ENCODE measurements around the gene PTPRN2. TPM values are rescaled to one million over a fixed set of nuclear protein-coding genes. Genes with fewer than 3 reads are reported as not detected.
A peak's percentile ranks its signal among the peaks of the same experiment; 100 is the strongest.

PTPRN2 gene
- total and polyA plus RNA-seq, 2 donors: 1.7 to 1.9 TPM

DNA sequence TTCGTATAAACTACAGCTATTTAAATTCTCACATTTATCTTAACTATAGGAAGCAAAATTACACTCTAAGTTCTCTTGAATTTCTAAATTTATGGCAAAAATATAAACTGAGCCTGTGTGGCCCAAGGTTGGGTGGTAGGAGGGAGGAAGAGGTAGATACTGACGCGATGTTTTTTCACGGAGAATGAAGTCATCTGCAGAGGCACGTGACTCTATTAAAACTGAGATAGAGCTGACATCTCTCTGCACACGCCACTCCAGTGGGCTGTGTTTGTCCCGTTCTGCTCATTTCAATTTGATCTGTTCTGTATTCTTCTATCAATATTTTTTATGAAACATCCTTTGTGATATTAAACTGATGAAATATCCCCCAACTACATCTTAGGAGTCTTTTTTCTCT is 964.1 kb downstream of the PTPRN2 start:
- H3K4me1 ChIP-seq (ENCODE audit: control insufficient read depth in 2 of 2, insufficient read depth in 2 of 2, low read length in 2 of 2): peaks cover 22 to 59% of the 10 kb centered on the region in 2 donors

GRCh38 chr7:157622408-157623205 is 965.0 kb downstream of the PTPRN2 start:
- peaks cover 5 to 33% of the 10 kb centered on the region in 2 donors for H3K27me3 ChIP-seq (ENCODE audit: control insufficient read depth in 2 of 2, insufficient read depth in 1 of 2, low read length in 1 of 2)
- H3K27ac ChIP-seq (ENCODE audit: low read depth in 1 of 2, low read length in 1 of 2): no peak overlapping the region
- H3K36me3 ChIP-seq (ENCODE audit: control insufficient read depth in 2 of 2, insufficient read depth in 2 of 2, low read length in 1 of 2): no peaks in the 10 kb centered on the region
- H3K4me3 ChIP-seq (ENCODE audit: low read length in 2 of 2): no peak overlapping the region
- DNase-seq (ENCODE audit: low read depth in 6 of 9, low spot score in 9 of 9): peak in 2 of 9 donors; percentile 32 to 55
- H3K9me3 ChIP-seq (ENCODE audit: control insufficient read depth in 2 of 2, insufficient read depth in 1 of 2, low read length in 1 of 2): no peaks in the 10 kb centered on the region
- peaks cover 22 to 50% of the 10 kb centered on the region in 2 donors for H3K4me1 ChIP-seq (ENCODE audit: control insufficient read depth in 2 of 2, insufficient read depth in 2 of 2, low read length in 2 of 2)
- WGBS: 62% methylated on average over 28 of the region's 28 CpGs

More for the DNA sequence above, 964.1 kb downstream of the PTPRN2 start:
- DNase-seq (ENCODE audit: low read depth in 6 of 9, low spot score in 9 of 9): no peak
- Histone ChIP-seq H3K4me3 (ENCODE audit: low read length in 2 of 2) (no peak overlapping the region), H3K27ac (ENCODE audit: low read depth in 1 of 2, low read length in 1 of 2) (no peak overlapping the region), H3K9me3 (ENCODE audit: control insufficient read depth in 2 of 2, insufficient read depth in 1 of 2, low read length in 1 of 2) (no peaks in the 10 kb centered on the region), H3K36me3 (ENCODE audit: control insufficient read depth in 2 of 2, insufficient read depth in 2 of 2, low read length in 1 of 2) (no peaks in the 10 kb centered on the region), H3K27me3 (ENCODE audit: control insufficient read depth in 2 of 2, insufficient read depth in 1 of 2, low read length in 1 of 2) (peaks cover 2 to 39% of the 10 kb centered on the region in 2 donors)
- 89% methylated on average over 7 of the region's 7 CpGs for WGBS

GRCh38 chr7:157622000-157622399 is 965.6 kb downstream of the PTPRN2 start:
- H3K9me3 ChIP-seq (ENCODE audit: control insufficient read depth in 2 of 2, insufficient read depth in 1 of 2, low read length in 1 of 2): no peaks in the 10 kb centered on the region
- peak overlapping the region in 1 of 2 donors; percentile 33 for H3K27ac ChIP-seq (ENCODE audit: low read depth in 1 of 2, low read length in 1 of 2)
- peaks cover 5 to 30% of the 10 kb centered on the region in 2 donors for H3K27me3 ChIP-seq (ENCODE audit: control insufficient read depth in 2 of 2, insufficient read depth in 1 of 2, low read length in 1 of 2)
- 46% methylated on average over 11 of the region's 11 CpGs for WGBS
- peak in 6 of 9 donors; percentile 50 to 85 (median 60) for DNase-seq (ENCODE audit: low read depth in 6 of 9, low spot score in 9 of 9)
- peaks cover 21 to 44% of the 10 kb centered on the region in 2 donors for H3K4me1 ChIP-seq (ENCODE audit: control insufficient read depth in 2 of 2, insufficient read depth in 2 of 2, low read length in 2 of 2)
- H3K4me3 ChIP-seq (ENCODE audit: low read length in 2 of 2): no peak overlapping the region
- H3K36me3 ChIP-seq (ENCODE audit: control insufficient read depth in 2 of 2, insufficient read depth in 2 of 2, low read length in 1 of 2): no peaks in the 10 kb centered on the region

DNA sequence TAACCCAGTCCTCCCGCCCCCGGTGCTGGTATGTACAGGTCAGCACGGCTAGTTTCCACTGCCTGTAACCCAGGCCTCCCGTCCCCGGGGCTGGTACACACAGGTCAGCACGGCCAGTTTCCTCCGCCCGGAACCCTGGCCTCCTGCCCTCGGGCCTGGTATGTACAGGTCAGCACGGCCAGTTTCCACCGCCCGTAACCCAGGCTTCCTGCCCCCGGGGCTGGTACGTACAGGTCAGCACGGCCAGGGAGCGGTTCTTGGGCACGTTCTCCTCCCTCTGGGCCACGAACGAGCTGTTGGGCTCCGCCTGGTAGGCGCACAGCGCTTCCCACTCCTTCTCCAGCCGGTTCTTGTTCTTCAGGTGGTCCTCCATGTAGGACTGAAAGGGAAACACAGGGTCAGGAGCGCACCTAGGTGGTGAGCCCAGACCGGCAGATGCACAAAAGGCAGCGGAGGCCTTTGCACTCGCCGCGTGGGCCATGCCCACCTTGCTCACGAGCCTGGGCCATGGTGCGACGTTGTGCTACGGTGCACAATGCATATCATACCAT is 966.4 kb downstream of the PTPRN2 start:
- no peak for DNase-seq (ENCODE audit: low read depth in 6 of 9, low spot score in 9 of 9)
- Histone ChIP-seq H3K27ac (ENCODE audit: low read depth in 1 of 2, low read length in 1 of 2) (no peak overlapping the region), H3K4me3 (ENCODE audit: low read length in 2 of 2) (no peak overlapping the region), H3K9me3 (ENCODE audit: control insufficient read depth in 2 of 2, insufficient read depth in 1 of 2, low read length in 1 of 2) (no peaks in the 10 kb centered on the region), H3K4me1 (ENCODE audit: control insufficient read depth in 2 of 2, insufficient read depth in 2 of 2, low read length in 2 of 2) (peaks cover 16 to 36% of the 10 kb centered on the region in 2 donors), H3K27me3 (ENCODE audit: control insufficient read depth in 2 of 2, insufficient read depth in 1 of 2, low read length in 1 of 2) (peaks cover 5 to 29% of the 10 kb centered on the region in 2 donors), H3K36me3 (ENCODE audit: control insufficient read depth in 2 of 2, insufficient read depth in 2 of 2, low read length in 1 of 2) (no peaks in the 10 kb centered on the region)
- 93% methylated on average over 33 of the region's 33 CpGs for WGBS

GRCh38 chr7:157620616-157621015 is 967.0 kb downstream of the PTPRN2 start:
- WGBS: 95% methylated on average over 11 of the region's 11 CpGs

DNA sequence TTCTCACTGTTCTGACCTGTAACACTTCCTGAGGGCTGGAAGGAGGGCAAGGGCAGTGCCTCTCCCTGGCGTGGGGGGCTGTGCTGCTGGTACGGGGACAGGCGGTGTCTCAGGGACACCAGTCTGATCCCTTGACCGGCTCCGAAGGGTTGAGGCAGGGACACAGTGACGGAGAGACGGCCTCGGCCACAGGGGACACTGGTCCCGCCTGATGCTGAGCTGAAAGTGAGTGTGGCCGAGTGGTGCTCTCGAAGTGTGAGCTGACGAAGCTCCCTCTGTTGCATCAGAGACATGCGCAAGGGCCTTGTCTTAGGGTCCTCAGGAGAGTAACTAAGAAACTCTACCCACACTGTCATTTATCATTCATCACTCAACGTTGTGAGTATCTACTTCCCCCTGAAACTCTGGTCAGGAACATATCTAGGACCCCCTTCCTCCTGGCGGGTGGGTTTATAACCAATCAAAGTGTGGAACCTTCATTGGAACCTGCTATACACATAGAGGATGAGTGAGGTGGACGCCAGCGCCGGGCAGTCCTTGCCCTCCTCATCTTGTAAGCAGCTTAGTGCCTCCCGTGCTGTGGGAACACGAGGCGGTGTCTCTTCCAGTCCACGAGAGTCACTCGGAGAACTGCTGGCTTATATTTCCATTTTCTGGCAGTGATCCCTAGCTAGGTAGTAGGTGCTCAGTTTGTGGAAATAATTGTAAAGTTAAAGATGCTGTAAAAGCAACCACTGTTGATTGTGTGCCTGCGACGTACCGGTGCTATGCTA is 967.7 kb downstream of the PTPRN2 start:
- peaks cover 4 to 33% of the 10 kb centered on the region in 2 donors for H3K27me3 ChIP-seq (ENCODE audit: control insufficient read depth in 2 of 2, insufficient read depth in 1 of 2, low read length in 1 of 2)
- H3K4me1 ChIP-seq (ENCODE audit: control insufficient read depth in 2 of 2, insufficient read depth in 2 of 2, low read length in 2 of 2): peaks cover 13 to 40% of the 10 kb centered on the region in 2 donors
- DNase-seq (ENCODE audit: low read depth in 6 of 9, low spot score in 9 of 9): no peak
- no peak overlapping the region for H3K27ac ChIP-seq (ENCODE audit: low read depth in 1 of 2, low read length in 1 of 2)
- no peak overlapping the region for H3K4me3 ChIP-seq (ENCODE audit: low read length in 2 of 2)
- whole genome bisulfite sequencing: 95% methylated on average over 26 of the region's 26 CpGs
- no peaks in the 10 kb centered on the region for H3K36me3 ChIP-seq (ENCODE audit: control insufficient read depth in 2 of 2, insufficient read depth in 2 of 2, low read length in 1 of 2)
- H3K9me3 ChIP-seq (ENCODE audit: control insufficient read depth in 2 of 2, insufficient read depth in 1 of 2, low read length in 1 of 2): no peaks in the 10 kb centered on the region

More at GRCh38 chr7:157620616-157621015, 967.0 kb downstream of the PTPRN2 start:
- no peak overlapping the region for H3K27ac ChIP-seq (ENCODE audit: low read depth in 1 of 2, low read length in 1 of 2)
- no peaks in the 10 kb centered on the region for H3K9me3 ChIP-seq (ENCODE audit: control insufficient read depth in 2 of 2, insufficient read depth in 1 of 2, low read length in 1 of 2)
- H3K36me3 ChIP-seq (ENCODE audit: control insufficient read depth in 2 of 2, insufficient read depth in 2 of 2, low read length in 1 of 2): no peaks in the 10 kb centered on the region
- peaks cover 13 to 33% of the 10 kb centered on the region in 2 donors for H3K4me1 ChIP-seq (ENCODE audit: control insufficient read depth in 2 of 2, insufficient read depth in 2 of 2, low read length in 2 of 2)
- no peak for DNase-seq (ENCODE audit: low read depth in 6 of 9, low spot score in 9 of 9)
- H3K27me3 ChIP-seq (ENCODE audit: control insufficient read depth in 2 of 2, insufficient read depth in 1 of 2, low read length in 1 of 2): peaks cover 5 to 27% of the 10 kb centered on the region in 2 donors
- no peak overlapping the region for H3K4me3 ChIP-seq (ENCODE audit: low read length in 2 of 2)

GRCh38 chr7:157618823-157619606 is 968.6 kb downstream of the PTPRN2 start:
- no peak overlapping the region for H3K4me3 ChIP-seq (ENCODE audit: low read length in 2 of 2)
- peaks cover 13 to 46% of the 10 kb centered on the region in 2 donors for H3K4me1 ChIP-seq (ENCODE audit: control insufficient read depth in 2 of 2, insufficient read depth in 2 of 2, low read length in 2 of 2)
- H3K9me3 ChIP-seq (ENCODE audit: control insufficient read depth in 2 of 2, insufficient read depth in 1 of 2, low read length in 1 of 2): no peaks in the 10 kb centered on the region
- peaks cover 3 to 38% of the 10 kb centered on the region in 2 donors for H3K27me3 ChIP-seq (ENCODE audit: control insufficient read depth in 2 of 2, insufficient read depth in 1 of 2, low read length in 1 of 2)
- no peaks in the 10 kb centered on the region for H3K36me3 ChIP-seq (ENCODE audit: control insufficient read depth in 2 of 2, insufficient read depth in 2 of 2, low read length in 1 of 2)
- DNase-seq (ENCODE audit: low read depth in 6 of 9, low spot score in 9 of 9): no peak
- H3K27ac ChIP-seq (ENCODE audit: low read depth in 1 of 2, low read length in 1 of 2): no peak overlapping the region
- 94% methylated on average over 21 of the region's 21 CpGs for WGBS

DNA sequence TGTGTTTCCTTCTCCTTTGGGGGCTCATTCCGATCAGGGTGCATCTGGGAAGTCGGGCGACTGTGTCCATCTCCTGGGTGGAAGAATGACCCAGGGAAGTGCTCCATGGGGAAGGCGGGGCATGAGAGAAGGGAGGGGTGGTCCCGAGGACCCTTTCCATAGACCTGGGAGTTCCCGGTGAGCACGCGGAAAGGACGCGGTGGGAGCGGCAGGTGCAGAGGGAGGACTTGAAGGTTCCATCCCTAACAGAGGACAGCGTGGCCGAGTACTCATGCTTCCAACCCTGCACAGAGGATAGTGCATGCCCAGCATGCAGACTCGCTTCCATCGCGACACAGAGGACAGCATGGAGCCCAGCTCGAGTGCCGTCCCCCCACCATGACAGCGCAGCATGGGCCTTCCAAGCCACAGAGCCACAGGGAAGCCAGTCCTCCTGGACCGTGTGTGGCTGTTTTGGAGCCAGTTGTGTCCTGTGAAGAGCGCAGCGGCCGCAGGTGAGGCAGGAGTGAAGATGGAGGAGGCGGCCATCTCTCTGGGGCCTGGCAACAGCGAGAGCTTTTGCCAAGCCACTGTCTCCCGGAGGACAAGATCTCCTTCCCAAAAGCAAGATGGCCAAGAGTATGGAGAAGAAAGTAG is 969.4 kb downstream of the PTPRN2 start:
- WGBS: 95% methylated on average over 26 of the region's 26 CpGs
- Histone ChIP-seq H3K27me3 (ENCODE audit: control insufficient read depth in 2 of 2, insufficient read depth in 1 of 2, low read length in 1 of 2) (peaks cover 8 to 46% of the 10 kb centered on the region in 2 donors), H3K4me1 (ENCODE audit: control insufficient read depth in 2 of 2, insufficient read depth in 2 of 2, low read length in 2 of 2) (peaks cover 17 to 49% of the 10 kb centered on the region in 2 donors), H3K36me3 (ENCODE audit: control insufficient read depth in 2 of 2, insufficient read depth in 2 of 2, low read length in 1 of 2) (no peaks in the 10 kb centered on the region), H3K4me3 (ENCODE audit: low read length in 2 of 2) (no peak overlapping the region), H3K27ac (ENCODE audit: low read depth in 1 of 2, low read length in 1 of 2) (no peak overlapping the region), H3K9me3 (ENCODE audit: control insufficient read depth in 2 of 2, insufficient read depth in 1 of 2, low read length in 1 of 2) (no peaks in the 10 kb centered on the region)
- DNase-seq (ENCODE audit: low read depth in 6 of 9, low spot score in 9 of 9): no peak

Measured in thymus (tissue), 11 donors.